Smooth muscle cell (in vitro differentiated cells): ENCODE data around the gene IDI2. TPM values are rescaled to one million over a fixed set of nuclear protein-coding genes. Genes with fewer than 3 reads are reported as not detected.

Source experiments
- DNase-seq: peaks from one replicate; lab custom pipeline; 2025; ENCODE audit not compliant: unreplicated experiment; lab: John Stamatoyannopoulos, UW
- H2AFZ ChIP-seq: fragments of 200-600 bp; sonication (generic); 2 replicates; pipeline ENCODE4 v1.6.0; 2016; ENCODE audit warnings: antibody characterized with exemption, low read depth, mild to moderate bottlenecking
- H3F3A ChIP-seq: fragments of 200-600 bp; sonication (generic); 2 replicates; pipeline ENCODE4 v1.6.0; 2017; ENCODE audit warnings: antibody characterized with exemption, low read depth
- H3K27ac ChIP-seq: fragments of 200-600 bp; sonication (generic); 2 replicates; pipeline ENCODE4 v1.5.1; 2016; ENCODE audit warnings: low read depth, mild to moderate bottlenecking
- H3K27me3 ChIP-seq: fragments of 200-600 bp; sonication (generic); 2 replicates; pipeline ENCODE4 v1.6.1; 2016; ENCODE audit warnings: low read depth, mild to moderate bottlenecking
- H3K36me3 ChIP-seq: fragments of 200-600 bp; sonication (generic); 2 replicates; pipeline ENCODE4 v1.5.1; 2016; ENCODE audit warnings: low read depth
- H3K4me1 ChIP-seq: fragments of 200-600 bp; sonication (generic); 2 replicates; pipeline ENCODE4 v1.5.1; 2016; ENCODE audit warnings: low read depth
- H3K4me2 ChIP-seq: fragments of 200-600 bp; sonication (generic); 2 replicates; pipeline ENCODE4 v1.6.0; 2016; ENCODE audit warnings: mild to moderate bottlenecking
- H3K4me3 ChIP-seq: fragments of 200-600 bp; sonication (generic); 2 replicates; pipeline ENCODE4 v1.5.1; 2016; ENCODE audit warnings: mild to moderate bottlenecking
- H3K79me2 ChIP-seq: fragments of 200-600 bp; sonication (generic); 2 replicates; pipeline ENCODE4 v1.6.0; 2016; ENCODE audit warnings: low read depth, mild to moderate bottlenecking
- H3K9ac ChIP-seq: fragments of 200-600 bp; sonication (generic); 2 replicates; pipeline ENCODE4 v1.6.0; 2016; ENCODE audit warnings: low read depth
- H3K9me3 ChIP-seq: fragments of 200-600 bp; sonication (generic); replicated peaks from 2 replicates; pipeline ENCODE4 v1.5.1; 2016; ENCODE audit warnings: low read depth
- H4K20me1 ChIP-seq: fragments of 200-600 bp; sonication (generic); 2 replicates; pipeline ENCODE4 v1.6.0; 2016; ENCODE audit warnings: low read depth
- CTCF ChIP-seq: fragments of 200-600 bp; sonication (generic); IDR thresholded peaks from 2 replicates; pipeline ENCODE4 v1.5.1; 2017; ENCODE audit warnings: borderline replicate concordance, mild to moderate bottlenecking, antibody characterized with exemption; ENCODE audit not compliant: insufficient read depth, poor library complexity, severe bottlenecking
- WGBS: methylation state at CpG from one replicate; pipeline ENCODE4 v1.1.7; 2016; ENCODE audit warnings: low lambda C conversion rate; 5-methylcytosine and 5-hydroxymethylcytosine counted together
- polyA plus RNA-seq: library from polyadenylated mRNA; unstranded; fragments of >200 nt; fragmentation: Nextera tagmentation; extraction: Ambion mirVana; gene quantifications from 2 replicates; pipeline ENCODE4 v1.2.1, GENCODE V29; 2016
- total RNA-seq: library from RNA; depleted of rRNA; stranded (reverse); fragments of >200 nt; gene quantifications from 2 replicates; pipeline ENCODE4 v1.2.3, GENCODE V29; 2014

Gene IDI2
- total and polyA plus RNA-seq, 2 experiments from 2014 or later = not detected

- H3K4me3 ChIP-seq = no peak overlapping the region
- no peak for TF ChIP-seq CTCF
- H4K20me1 ChIP-seq = no peaks in the 10 kb centered on the region
- peaks cover 5% of the 10 kb centered on the region for H3F3A ChIP-seq
- 90% methylated on average over 10 of the region's 10 CpGs for WGBS
- no peak overlapping the region for H3K27ac ChIP-seq
- H3K9me3 ChIP-seq = no peaks in the 10 kb centered on the region
- H3K27me3 ChIP-seq = no peaks in the 10 kb centered on the region
- no peak overlapping the region for H2AFZ ChIP-seq
- no peak overlapping the region for H3K4me2 ChIP-seq
- no peaks in the 10 kb centered on the region for H3K79me2 ChIP-seq
- H3K4me1 ChIP-seq = no peaks in the 10 kb centered on the region
- H3K36me3 ChIP-seq = peaks cover 10% of the 10 kb centered on the region
- H3K9ac ChIP-seq = no peak overlapping the region
- no peak for DNase-seq
Observed at GRCh38 chr10:1020460-1020859, 5.2 kb downstream of the IDI2 start.

- H3K4me2 ChIP-seq = no peak overlapping the region
- no peak for DNase-seq
- WGBS = 95% methylated on average over 10 of the region's 10 CpGs
- no peak overlapping the region for H3K9ac ChIP-seq
- no peaks in the 10 kb centered on the region for H3K27me3 ChIP-seq
- no peak overlapping the region for H2AFZ ChIP-seq
- no peaks in the 10 kb centered on the region for H3K79me2 ChIP-seq
- no peak for TF ChIP-seq CTCF
- no peak overlapping the region for H3K27ac ChIP-seq
- peaks cover 5% of the 10 kb centered on the region for H3F3A ChIP-seq
- H3K4me3 ChIP-seq = no peak overlapping the region
- H4K20me1 ChIP-seq = peaks cover 5% of the 10 kb centered on the region
- no peaks in the 10 kb centered on the region for H3K4me1 ChIP-seq
- no peaks in the 10 kb centered on the region for H3K9me3 ChIP-seq
- H3K36me3 ChIP-seq = peaks cover 10% of the 10 kb centered on the region
Observed at GRCh38 chr10:1019362-1019761, 6.3 kb downstream of the IDI2 start.

GRCh38 chr10:1015688-1016087 lies 10.0 kb downstream of the IDI2 start:
- H3K4me3 ChIP-seq = no peak overlapping the region
- H3K9me3 ChIP-seq = no peaks in the 10 kb centered on the region
- H3K4me2 ChIP-seq = no peak overlapping the region
- WGBS = over 99% methylated on average over 9 of the region's 11 CpGs
- peaks cover 29% of the 10 kb centered on the region for H3K36me3 ChIP-seq
- H3F3A ChIP-seq = peaks cover 5% of the 10 kb centered on the region
- peaks cover 5% of the 10 kb centered on the region for H3K79me2 ChIP-seq
- DNase-seq = no peak
- TF ChIP-seq CTCF = no peak
- no peaks in the 10 kb centered on the region for H3K4me1 ChIP-seq
- no peak overlapping the region for H3K27ac ChIP-seq
- no peak overlapping the region for H2AFZ ChIP-seq
- H3K9ac ChIP-seq = no peak overlapping the region
- peaks cover 8% of the 10 kb centered on the region for H4K20me1 ChIP-seq
- H3K27me3 ChIP-seq = no peaks in the 10 kb centered on the region

GRCh38 chr10:1011696-1012095 lies 14.0 kb downstream of the IDI2 start:
- no peak overlapping the region for H2AFZ ChIP-seq
- H3K4me1 ChIP-seq = no peaks in the 10 kb centered on the region
- peaks cover 39% of the 10 kb centered on the region for H3K36me3 ChIP-seq
- TF ChIP-seq CTCF = no peak
- H3K4me2 ChIP-seq = no peak overlapping the region
- DNase-seq = no peak
- no peaks in the 10 kb centered on the region for H3F3A ChIP-seq
- no peak overlapping the region for H3K9ac ChIP-seq
- H3K4me3 ChIP-seq = no peak overlapping the region
- peaks cover 5% of the 10 kb centered on the region for H3K79me2 ChIP-seq
- no peaks in the 10 kb centered on the region for H3K9me3 ChIP-seq
- H4K20me1 ChIP-seq = peaks cover 15% of the 10 kb centered on the region
- H3K27ac ChIP-seq = no peak overlapping the region
- no peaks in the 10 kb centered on the region for H3K27me3 ChIP-seq
- WGBS = 99% methylated on average over 16 of the region's 16 CpGs
